NB4 (cell line): ENCODE data around the gene DNAJC1.

Experiments
- MYC ChIP-seq: IDR thresholded peaks from 2 replicates; pipeline ENCODE4 v1.6.1; 2011; ENCODE audit warnings: low read depth, low read length
- POLR2A ChIP-seq: IDR thresholded peaks from 2 replicates; pipeline ENCODE4 v1.6.1; 2011; ENCODE audit warnings: mild to moderate bottlenecking; ENCODE audit not compliant: insufficient read length; ENCODE audit errors: extremely low read depth
- TF ChIP-seq, protein P1 (sequence below): IDR thresholded peaks from 2 replicates; pipeline ENCODE4 v1.6.1; 2011; ENCODE audit warnings: low read depth, low read length
- TF ChIP-seq, protein P2 (sequence below): IDR thresholded peaks from one replicate; pipeline ENCODE4 v1.5.1; 2012; ENCODE audit warnings: low read depth, low read length

DNA sequence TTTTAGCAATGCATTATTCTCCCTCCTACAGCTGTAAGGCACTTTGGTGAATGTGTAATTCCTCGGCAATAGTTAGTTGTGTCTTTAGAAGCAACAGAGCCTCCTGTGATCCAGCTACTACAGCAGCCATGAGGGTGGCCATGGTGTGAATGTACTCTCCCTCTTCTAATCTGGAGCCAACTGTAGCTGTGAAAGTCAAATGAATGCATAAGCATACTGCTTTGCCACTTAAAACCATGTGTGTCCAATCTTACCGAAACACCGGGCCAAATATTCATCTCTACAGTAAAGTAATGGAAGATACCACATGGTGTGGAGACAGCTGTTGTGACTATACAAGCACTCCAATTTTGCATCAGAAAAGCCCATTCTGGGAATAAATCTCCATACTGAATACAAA is 195.0 kb downstream of the DNAJC1 start:
- TF ChIP-seq, protein P1, sequence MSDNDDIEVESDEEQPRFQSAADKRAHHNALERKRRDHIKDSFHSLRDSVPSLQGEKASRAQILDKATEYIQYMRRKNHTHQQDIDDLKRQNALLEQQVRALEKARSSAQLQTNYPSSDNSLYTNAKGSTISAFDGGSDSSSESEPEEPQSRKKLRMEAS: no peak
- TF ChIP-seq, protein P2, sequence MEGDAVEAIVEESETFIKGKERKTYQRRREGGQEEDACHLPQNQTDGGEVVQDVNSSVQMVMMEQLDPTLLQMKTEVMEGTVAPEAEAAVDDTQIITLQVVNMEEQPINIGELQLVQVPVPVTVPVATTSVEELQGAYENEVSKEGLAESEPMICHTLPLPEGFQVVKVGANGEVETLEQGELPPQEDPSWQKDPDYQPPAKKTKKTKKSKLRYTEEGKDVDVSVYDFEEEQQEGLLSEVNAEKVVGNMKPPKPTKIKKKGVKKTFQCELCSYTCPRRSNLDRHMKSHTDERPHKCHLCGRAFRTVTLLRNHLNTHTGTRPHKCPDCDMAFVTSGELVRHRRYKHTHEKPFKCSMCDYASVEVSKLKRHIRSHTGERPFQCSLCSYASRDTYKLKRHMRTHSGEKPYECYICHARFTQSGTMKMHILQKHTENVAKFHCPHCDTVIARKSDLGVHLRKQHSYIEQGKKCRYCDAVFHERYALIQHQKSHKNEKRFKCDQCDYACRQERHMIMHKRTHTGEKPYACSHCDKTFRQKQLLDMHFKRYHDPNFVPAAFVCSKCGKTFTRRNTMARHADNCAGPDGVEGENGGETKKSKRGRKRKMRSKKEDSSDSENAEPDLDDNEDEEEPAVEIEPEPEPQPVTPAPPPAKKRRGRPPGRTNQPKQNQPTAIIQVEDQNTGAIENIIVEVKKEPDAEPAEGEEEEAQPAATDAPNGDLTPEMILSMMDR: no peak
- no peak for TF ChIP-seq POLR2A
- TF ChIP-seq MYC: no peak
